H1 (cell line): ENCODE measurements around the gene SAT1. TPM values are rescaled to one million over a fixed set of nuclear protein-coding genes. Genes with fewer than 3 reads are reported as not detected.

ENCODE experiments used
- CREB1 ChIP-seq: IDR thresholded peaks from 2 replicates; pipeline ENCODE4 v1.6.1; 2012; ENCODE audit warnings: inconsistent platforms
- FOSL1 ChIP-seq: IDR thresholded peaks from 2 replicates; pipeline ENCODE4 v1.6.1; 2011; ENCODE audit warnings: mild to moderate bottlenecking, low read depth, low read length, moderate library complexity; ENCODE audit not compliant: insufficient read depth
- GTF2F1 ChIP-seq: IDR thresholded peaks from 2 replicates; pipeline ENCODE4 v1.6.1; 2012; ENCODE audit warnings: low read depth, low read length, improper control_type of control experiment, borderline replicate concordance
- NRF1 ChIP-seq: IDR thresholded peaks from 2 replicates; pipeline ENCODE4 v1.6.1; 2011; ENCODE audit warnings: mild to moderate bottlenecking, low read depth, low read length, improper control_type of control experiment
- RNF2 ChIP-seq: fragments of 200-900, 300-1000 bp; sonication (generic); IDR thresholded peaks from 2 replicates; pipeline ENCODE4 v1.7.1; 2016; ENCODE audit warnings: borderline replicate concordance, low read depth, mild to moderate bottlenecking, antibody characterized with exemption, low read length; ENCODE audit not compliant: poor library complexity, severe bottlenecking; ENCODE audit errors: missing control alignments
- SIN3A ChIP-seq, 2 experiments: IDR thresholded peaks in 1 of 2; conservative IDR thresholded peaks in 1 of 2; 2 replicates each; pipeline ENCODE4 v1.6.1; 2011 to 2012; ENCODE audit warnings: low read length in 2 of 2, improper control_type of control experiment in 1 of 2, low read depth in 1 of 2, mild to moderate bottlenecking in 1 of 2
- SUZ12 ChIP-seq: fragments of 200-600 bp; sonication (generic); IDR thresholded peaks from 2 replicates; pipeline ENCODE4 v1.6.1; 2012; ENCODE audit warnings: mild to moderate bottlenecking, inconsistent platforms, low read length, moderate library complexity, mixed read lengths
- TBP ChIP-seq: IDR thresholded peaks from 2 replicates; pipeline ENCODE4 v1.6.1; 2011; ENCODE audit warnings: low read depth, low read length, improper control_type of control experiment
- polyA plus RNA-seq, 7 experiments: library from polyadenylated mRNA; depleted of rRNA in 3 of 7; stranded (reverse) in 5 of 7; unstranded in 2 of 7; fragments of >200 nt in 5 of 7; fragments of 200-250 nt in 2 of 7; gene quantifications; 1 replicate in 5 of 7; 2 replicates in 1 of 7; 4 replicates in 1 of 7; pipeline versions ENCODE4 v1.2.1 to v1.2.3, GENCODE V29; 2011 to 2013; ENCODE audit warnings: missing spikeins in 2 of 7, mixed read lengths in 2 of 7
- total RNA-seq: library from RNA; stranded (reverse); fragmentation: NEBNext Ultra II Directional; extraction: Animal tissue kit (Norgen Biotek cat#: 25700); gene quantifications from 2 replicates; pipeline ENCODE4 v1.2.1, GENCODE V29; 2021

SAT1 gene
- total and polyA plus RNA-seq, 2 of the 8 experiments (the other 6 are each of a cell fraction or from before 2014, with no cell fraction given), result 29.2 to 36.8 TPM

GRCh38 chrX:23742174-23742696 is 40.7 kb upstream of the SAT1 start (continued):
- no peak for TF ChIP-seq NRF1
- TF ChIP-seq SIN3A (conservative IDR thresholded peaks at IDR 0.05 in 1 of 2, IDR thresholded peaks at IDR 0.05 in 1 of 2; ENCODE audit: low read depth in 1 of 2, low read length in 2 of 2), result no peak
- TF ChIP-seq SUZ12, result no peak
- TF ChIP-seq CREB1, result no peak
- no peak for TF ChIP-seq GTF2F1
- no peak for TF ChIP-seq RNF2
- no peak for TF ChIP-seq FOSL1
- no peak for TF ChIP-seq TBP
